ENCODE results near the gene RBM4. TPM values are rescaled to one million over a fixed set of nuclear protein-coding genes. Genes with fewer than 3 reads are reported as not detected.

RBM4 gene
- total and polyA plus RNA-seq, 9 of the 15 experiments (the other 6 are each of a cell fraction or from before 2014, with no cell fraction given), result 81.6 to 233 (median 122) TPM

DNA sequence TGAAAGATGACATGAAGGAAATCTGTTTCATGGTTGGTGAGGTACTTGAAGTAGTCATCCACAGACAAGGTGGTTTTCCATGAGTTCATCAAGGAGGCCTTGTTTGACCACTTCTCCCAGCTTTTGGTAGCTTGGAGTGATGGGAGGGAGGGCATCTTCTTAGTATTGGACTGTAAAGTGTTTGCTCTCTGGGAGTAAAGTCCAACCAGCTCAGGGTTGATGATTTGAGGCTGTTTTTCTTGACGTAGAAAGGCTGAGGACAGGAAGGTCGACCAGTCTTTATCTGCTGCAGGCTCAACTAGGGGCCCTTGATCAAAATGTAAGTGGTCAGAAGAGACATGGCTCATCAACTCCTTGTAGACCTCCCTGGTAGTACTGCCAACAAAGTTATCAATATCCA, 47.3 kb upstream of the RBM4 start:
- H2AFZ ChIP-seq (ENCODE audit: low read depth, low read length), result no peak overlapping the region
- H3K36me3 ChIP-seq (ENCODE audit: control insufficient read depth, insufficient read depth, low read length), result peaks cover 4% of the 10 kb centered on the region; the same call in 1 of the 3 replicates
- no peak overlapping the region for H3K27ac ChIP-seq (ENCODE audit: extremely low read depth, low read depth, low read length)
- no peaks in the 10 kb centered on the region for H4K20me1 ChIP-seq (replicated peaks; ENCODE audit: control insufficient read depth, insufficient read depth, low read length)
- H3K9ac ChIP-seq (ENCODE audit: insufficient read depth in 1 of 2, low read depth in 2 of 2, low read length in 2 of 2), result no peak overlapping the region
- BruUV-seq (replicated peaks), result no TSS peak
- H3K4me3 ChIP-seq, result no peak overlapping the region
- POLR2A ChIA-PET, result interaction anchor here (0.9 to 1.7 kb wide), 5 partner anchors 15 to 58 kb away, joined by 3 to 5 read pairs (median 3); no protein-coding TSS in a partner anchor
- in situ Hi-C loops (cut with MboI), result no loop called here
- 17% methylated on average over 1 of the region's 2 CpGs for WGBS (ENCODE audit: insufficient coverage, low coverage, missing lambda C conversion rate)
- no peaks in the 10 kb centered on the region for H3K9me1 ChIP-seq (ENCODE audit: control insufficient read depth, insufficient read depth, low read length)
- CTCF ChIA-PET (ENCODE audit: low intra/inter-chr PET ratio), result no interaction called here
- no peak overlapping the region for H3K4me2 ChIP-seq (ENCODE audit: insufficient read depth, low read length)
- intact Hi-C loops (cut with micrococcal nuclease), result loop anchor here (5.0 kb wide), 1 partner anchor 86 kb away; the partner anchor contains the start of gene RBM4B
- ATAC-seq (no peak), DNase-seq (ENCODE audit: extremely low read depth in 1 of 4, low spot score in 3 of 4) (no peak), FAIRE-seq (no peak)
- H3K4me1 ChIP-seq (replicated peaks in 1 of 2; ENCODE audit: control insufficient read depth in 2 of 2, insufficient read depth in 2 of 2, low read length in 2 of 2), result peaks cover 32 to 45% of the 10 kb centered on the region in 2 experiments
- no peaks in the 10 kb centered on the region for H3K9me3 ChIP-seq (replicated peaks; ENCODE audit: control insufficient read depth, insufficient read depth, low read depth, low read length)
- peaks cover 26% of the 10 kb centered on the region for H3K79me2 ChIP-seq (ENCODE audit: control insufficient read depth, insufficient read depth, low read length)
- H3K27me3 ChIP-seq (ENCODE audit: control insufficient read depth in 2 of 2, insufficient read depth in 2 of 2, low read length in 2 of 2), result peaks cover 0 to 4% of the 10 kb centered on the region in 2 experiments; a peak in 1 of 5 replicates
- TF ChIP-seq RBM25 (IDR thresholded peaks at IDR 0.05; ENCODE audit: low read depth, low read length, severe bottlenecking), result no peak
- no peak for TF ChIP-seq ARHGAP35 (IDR thresholded peaks at IDR 0.05; ENCODE audit: partially characterized antibody)
- no peak for TF ChIP-seq ZNF41 (CRISPR knock-in tag; conservative IDR thresholded peaks at IDR 0.05)
- TF ChIP-seq, protein P1, sequence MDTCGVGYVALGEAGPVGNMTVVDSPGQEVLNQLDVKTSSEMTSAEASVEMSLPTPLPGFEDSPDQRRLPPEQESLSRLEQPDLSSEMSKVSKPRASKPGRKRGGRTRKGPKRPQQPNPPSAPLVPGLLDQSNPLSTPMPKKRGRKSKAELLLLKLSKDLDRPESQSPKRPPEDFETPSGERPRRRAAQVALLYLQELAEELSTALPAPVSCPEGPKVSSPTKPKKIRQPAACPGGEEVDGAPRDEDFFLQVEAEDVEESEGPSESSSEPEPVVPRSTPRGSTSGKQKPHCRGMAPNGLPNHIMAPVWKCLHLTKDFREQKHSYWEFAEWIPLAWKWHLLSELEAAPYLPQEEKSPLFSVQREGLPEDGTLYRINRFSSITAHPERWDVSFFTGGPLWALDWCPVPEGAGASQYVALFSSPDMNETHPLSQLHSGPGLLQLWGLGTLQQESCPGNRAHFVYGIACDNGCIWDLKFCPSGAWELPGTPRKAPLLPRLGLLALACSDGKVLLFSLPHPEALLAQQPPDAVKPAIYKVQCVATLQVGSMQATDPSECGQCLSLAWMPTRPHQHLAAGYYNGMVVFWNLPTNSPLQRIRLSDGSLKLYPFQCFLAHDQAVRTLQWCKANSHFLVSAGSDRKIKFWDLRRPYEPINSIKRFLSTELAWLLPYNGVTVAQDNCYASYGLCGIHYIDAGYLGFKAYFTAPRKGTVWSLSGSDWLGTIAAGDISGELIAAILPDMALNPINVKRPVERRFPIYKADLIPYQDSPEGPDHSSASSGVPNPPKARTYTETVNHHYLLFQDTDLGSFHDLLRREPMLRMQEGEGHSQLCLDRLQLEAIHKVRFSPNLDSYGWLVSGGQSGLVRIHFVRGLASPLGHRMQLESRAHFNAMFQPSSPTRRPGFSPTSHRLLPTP (IDR thresholded peaks at IDR 0.05; ENCODE audit: borderline replicate concordance, extremely low read depth, insufficient read length), result no peak
- no peak for TF ChIP-seq ZNF212 (CRISPR knock-in tag; IDR thresholded peaks at IDR 0.05)
- TF ChIP-seq MEIS2 (IDR thresholded peaks at IDR 0.05; ENCODE audit: partially characterized antibody), result no peak
- no peak for TF ChIP-seq TAF15 (IDR thresholded peaks at IDR 0.05; ENCODE audit: low read depth, low read length)
- TF ChIP-seq ZNF197 (CRISPR knock-in tag; IDR thresholded peaks at IDR 0.05; ENCODE audit: low read depth), result no peak
- TF ChIP-seq, protein P2, sequence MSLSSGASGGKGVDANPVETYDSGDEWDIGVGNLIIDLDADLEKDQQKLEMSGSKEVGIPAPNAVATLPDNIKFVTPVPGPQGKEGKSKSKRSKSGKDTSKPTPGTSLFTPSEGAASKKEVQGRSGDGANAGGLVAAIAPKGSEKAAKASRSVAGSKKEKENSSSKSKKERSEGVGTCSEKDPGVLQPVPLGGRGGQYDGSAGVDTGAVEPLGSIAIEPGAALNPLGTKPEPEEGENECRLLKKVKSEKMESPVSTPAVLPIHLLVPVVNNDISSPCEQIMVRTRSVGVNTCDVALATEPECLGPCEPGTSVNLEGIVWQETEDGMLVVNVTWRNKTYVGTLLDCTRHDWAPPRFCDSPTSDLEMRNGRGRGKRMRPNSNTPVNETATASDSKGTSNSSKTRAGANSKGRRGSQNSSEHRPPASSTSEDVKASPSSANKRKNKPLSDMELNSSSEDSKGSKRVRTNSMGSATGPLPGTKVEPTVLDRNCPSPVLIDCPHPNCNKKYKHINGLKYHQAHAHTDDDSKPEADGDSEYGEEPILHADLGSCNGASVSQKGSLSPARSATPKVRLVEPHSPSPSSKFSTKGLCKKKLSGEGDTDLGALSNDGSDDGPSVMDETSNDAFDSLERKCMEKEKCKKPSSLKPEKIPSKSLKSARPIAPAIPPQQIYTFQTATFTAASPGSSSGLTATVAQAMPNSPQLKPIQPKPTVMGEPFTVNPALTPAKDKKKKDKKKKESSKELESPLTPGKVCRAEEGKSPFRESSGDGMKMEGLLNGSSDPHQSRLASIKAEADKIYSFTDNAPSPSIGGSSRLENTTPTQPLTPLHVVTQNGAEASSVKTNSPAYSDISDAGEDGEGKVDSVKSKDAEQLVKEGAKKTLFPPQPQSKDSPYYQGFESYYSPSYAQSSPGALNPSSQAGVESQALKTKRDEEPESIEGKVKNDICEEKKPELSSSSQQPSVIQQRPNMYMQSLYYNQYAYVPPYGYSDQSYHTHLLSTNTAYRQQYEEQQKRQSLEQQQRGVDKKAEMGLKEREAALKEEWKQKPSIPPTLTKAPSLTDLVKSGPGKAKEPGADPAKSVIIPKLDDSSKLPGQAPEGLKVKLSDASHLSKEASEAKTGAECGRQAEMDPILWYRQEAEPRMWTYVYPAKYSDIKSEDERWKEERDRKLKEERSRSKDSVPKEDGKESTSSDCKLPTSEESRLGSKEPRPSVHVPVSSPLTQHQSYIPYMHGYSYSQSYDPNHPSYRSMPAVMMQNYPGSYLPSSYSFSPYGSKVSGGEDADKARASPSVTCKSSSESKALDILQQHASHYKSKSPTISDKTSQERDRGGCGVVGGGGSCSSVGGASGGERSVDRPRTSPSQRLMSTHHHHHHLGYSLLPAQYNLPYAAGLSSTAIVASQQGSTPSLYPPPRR (CRISPR knock-in tag; IDR thresholded peaks at IDR 0.05; ENCODE audit: borderline replicate concordance), result no peak
- no peak for TF ChIP-seq BDP1 (IDR thresholded peaks at IDR 0.05; ENCODE audit: insufficient read depth, insufficient read length)
- no peak for TF ChIP-seq CHCHD3 (CRISPR knock-in tag; IDR thresholded peaks at IDR 0.05)
- TF ChIP-seq ZNF165 (CRISPR knock-in tag; IDR thresholded peaks at IDR 0.05; ENCODE audit: borderline replicate concordance), result no peak
- no peak for TF ChIP-seq ATF1 (CRISPR knock-in tag; IDR thresholded peaks at IDR 0.05)
- no peak for TF ChIP-seq ATF1 (tag; IDR thresholded peaks at IDR 0.05)
- TF ChIP-seq TCF7 (IDR thresholded peaks at IDR 0.05; ENCODE audit: borderline replicate concordance), result no peak
- no peak for TF ChIP-seq SMARCB1 (IDR thresholded peaks at IDR 0.05; ENCODE audit: insufficient read length, low read depth)
- TF ChIP-seq ILK (tag; IDR thresholded peaks at IDR 0.05; ENCODE audit: borderline replicate concordance, low read depth), result no peak
